Daoy (cell line): ENCODE data around the gene CRY1. TPM values are rescaled to one million over a fixed set of nuclear protein-coding genes. Genes with fewer than 3 reads are reported as not detected.
A peak's percentile ranks its signal among the peaks of the same experiment; 100 is the strongest.
"Not testable (repeated sequence)": the region's sequence is repeated elsewhere in the genome, so short reads cannot be mapped to it uniquely, and the experiment has no call there.

Experiments
- DNase-seq: peaks from one replicate; pipeline ENCODE4 v3.0.0-alpha.2; 2015; ENCODE audit warnings: low read depth
- total RNA-seq: library from RNA; depleted of rRNA; stranded (reverse); fragments of >200 nt; shearing (Covaris generic); gene quantifications from 2 replicates; pipeline ENCODE4 v1.2.3, GENCODE V29; 2014

CRY1 gene
- total RNA-seq, 1 experiment from 2014 or later, result 16.5 TPM

GRCh38 chr12:107108995-107109508 lies 15.7 kb upstream of the CRY1 start:
- no peak for DNase-seq

- DNase-seq, result not testable (repeated sequence)
Observed at GRCh38 chr12:107108366-107108765, 15.0 kb upstream of the CRY1 start.

GRCh38 chr12:107107381-107107780 lies 14.0 kb upstream of the CRY1 start:
- DNase-seq, result no peak

- DNase-seq, result no peak
Observed at GRCh38 chr12:107106241-107107025, 13.1 kb upstream of the CRY1 start.

GRCh38 chr12:107105410-107105703 lies 12.0 kb upstream of the CRY1 start:
- DNase-seq, result no peak

GRCh38 chr12:107103516-107103915 lies 10.2 kb upstream of the CRY1 start:
- DNase-seq, result no peak

GRCh38 chr12:107103097-107103496 lies 9.7 kb upstream of the CRY1 start:
- DNase-seq, result no peak

GRCh38 chr12:107102294-107102693 lies 8.9 kb upstream of the CRY1 start:
- DNase-seq, result no peak

- no peak for DNase-seq
Observed at GRCh38 chr12:107101651-107102050, 8.3 kb upstream of the CRY1 start.

GRCh38 chr12:107099917-107100316 lies 6.6 kb upstream of the CRY1 start:
- DNase-seq, result no peak

- DNase-seq, result no peak
Observed at GRCh38 chr12:107096571-107096970, 3.2 kb upstream of the CRY1 start.

GRCh38 chr12:107094183-107094448 lies 767 bp upstream of the CRY1 start:
- DNase-seq, result no peak

- peak; percentile 81 for DNase-seq
Observed at GRCh38 chr12:107092669-107093416, 506 bp downstream of the CRY1 start.

- peak; percentile 88 for DNase-seq
Observed at GRCh38 chr12:107091989-107092641, 1.2 kb downstream of the CRY1 start.

GRCh38 chr12:107091381-107091780 lies 2.0 kb downstream of the CRY1 start:
- DNase-seq, result peak; percentile 63

GRCh38 chr12:107090711-107091110 lies 2.6 kb downstream of the CRY1 start:
- DNase-seq, result no peak

GRCh38 chr12:107088912-107089311 lies 4.4 kb downstream of the CRY1 start:
- DNase-seq, result no peak

GRCh38 chr12:107086314-107086713 lies 7.0 kb downstream of the CRY1 start:
- no peak for DNase-seq

- DNase-seq, result no peak
Observed at GRCh38 chr12:107081778-107082177, 11.6 kb downstream of the CRY1 start.

- DNase-seq, result no peak
Observed at GRCh38 chr12:107080299-107080698, 13.1 kb downstream of the CRY1 start.

- DNase-seq, result peak; percentile 19
Observed at GRCh38 chr12:107079172-107080011, 14.0 kb downstream of the CRY1 start.

GRCh38 chr12:107073266-107073665 lies 20.1 kb downstream of the CRY1 start:
- not testable (repeated sequence) for DNase-seq
